Fibroblast of pulmonary artery (primary cell): Measurements from ENCODE around the gene PELI2.

ENCODE experiments used
- DNase-seq: peaks from one replicate; pipeline ENCODE4 v3.0.0-alpha.2; 2010; ENCODE audit warnings: low read depth
- H3K4me3 ChIP-seq: replicated peaks from 2 replicates; pipeline ENCODE4 v1.5.1; 2011; ENCODE audit warnings: low read depth, mild to moderate bottlenecking, control low read depth, low read length, moderate library complexity
- TF ChIP-seq, protein P1 (sequence below): IDR thresholded peaks from 2 replicates; pipeline ENCODE4 v1.5.1; 2011; ENCODE audit warnings: mild to moderate bottlenecking, control low read depth, low read length, inconsistent platforms; ENCODE audit errors: missing control alignments

Gene PELI2

DNA sequence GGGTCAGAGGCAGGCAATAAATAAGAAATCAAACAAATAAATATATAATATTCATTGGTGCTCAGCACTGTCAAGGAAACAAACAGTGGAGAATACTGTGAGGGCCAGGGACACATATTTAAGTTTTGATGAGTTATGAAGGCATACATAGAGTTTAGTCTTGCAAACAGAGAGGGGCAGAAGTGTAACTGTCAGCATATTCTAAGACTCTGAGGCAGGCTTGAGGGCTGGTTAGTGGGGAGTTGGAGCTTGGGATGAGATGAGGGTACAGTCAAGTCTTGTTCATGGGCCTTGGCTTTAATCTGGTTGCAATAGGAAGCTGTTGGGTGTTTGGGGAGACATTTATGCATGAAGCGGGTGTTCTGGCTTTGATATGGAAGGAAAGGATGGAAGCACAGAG is 78.9 kb downstream of the PELI2 start:
- no peak overlapping the region for H3K4me3 ChIP-seq
- TF ChIP-seq, protein P1, sequence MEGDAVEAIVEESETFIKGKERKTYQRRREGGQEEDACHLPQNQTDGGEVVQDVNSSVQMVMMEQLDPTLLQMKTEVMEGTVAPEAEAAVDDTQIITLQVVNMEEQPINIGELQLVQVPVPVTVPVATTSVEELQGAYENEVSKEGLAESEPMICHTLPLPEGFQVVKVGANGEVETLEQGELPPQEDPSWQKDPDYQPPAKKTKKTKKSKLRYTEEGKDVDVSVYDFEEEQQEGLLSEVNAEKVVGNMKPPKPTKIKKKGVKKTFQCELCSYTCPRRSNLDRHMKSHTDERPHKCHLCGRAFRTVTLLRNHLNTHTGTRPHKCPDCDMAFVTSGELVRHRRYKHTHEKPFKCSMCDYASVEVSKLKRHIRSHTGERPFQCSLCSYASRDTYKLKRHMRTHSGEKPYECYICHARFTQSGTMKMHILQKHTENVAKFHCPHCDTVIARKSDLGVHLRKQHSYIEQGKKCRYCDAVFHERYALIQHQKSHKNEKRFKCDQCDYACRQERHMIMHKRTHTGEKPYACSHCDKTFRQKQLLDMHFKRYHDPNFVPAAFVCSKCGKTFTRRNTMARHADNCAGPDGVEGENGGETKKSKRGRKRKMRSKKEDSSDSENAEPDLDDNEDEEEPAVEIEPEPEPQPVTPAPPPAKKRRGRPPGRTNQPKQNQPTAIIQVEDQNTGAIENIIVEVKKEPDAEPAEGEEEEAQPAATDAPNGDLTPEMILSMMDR, result no peak
- no peak for DNase-seq

DNA sequence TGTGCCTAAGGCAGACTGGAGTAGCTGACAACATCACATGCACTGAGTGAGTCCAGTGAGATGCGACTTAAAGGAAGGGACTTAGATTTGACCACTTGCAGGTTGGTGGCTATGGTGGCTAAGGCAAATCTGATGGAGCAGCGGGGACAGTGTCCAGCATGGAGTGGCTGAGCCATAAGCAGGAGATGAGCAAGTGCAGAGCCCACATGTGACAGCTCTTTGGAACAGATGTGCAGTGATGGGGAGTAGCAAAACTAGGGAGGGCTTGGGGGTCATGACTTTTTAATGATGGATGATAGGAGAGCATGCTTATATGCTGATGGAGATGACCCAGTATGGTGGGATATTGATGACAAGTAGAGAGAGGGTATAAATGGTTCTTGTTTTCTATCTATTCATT is 80.2 kb downstream of the PELI2 start:
- TF ChIP-seq, protein P1, result no peak

DNA sequence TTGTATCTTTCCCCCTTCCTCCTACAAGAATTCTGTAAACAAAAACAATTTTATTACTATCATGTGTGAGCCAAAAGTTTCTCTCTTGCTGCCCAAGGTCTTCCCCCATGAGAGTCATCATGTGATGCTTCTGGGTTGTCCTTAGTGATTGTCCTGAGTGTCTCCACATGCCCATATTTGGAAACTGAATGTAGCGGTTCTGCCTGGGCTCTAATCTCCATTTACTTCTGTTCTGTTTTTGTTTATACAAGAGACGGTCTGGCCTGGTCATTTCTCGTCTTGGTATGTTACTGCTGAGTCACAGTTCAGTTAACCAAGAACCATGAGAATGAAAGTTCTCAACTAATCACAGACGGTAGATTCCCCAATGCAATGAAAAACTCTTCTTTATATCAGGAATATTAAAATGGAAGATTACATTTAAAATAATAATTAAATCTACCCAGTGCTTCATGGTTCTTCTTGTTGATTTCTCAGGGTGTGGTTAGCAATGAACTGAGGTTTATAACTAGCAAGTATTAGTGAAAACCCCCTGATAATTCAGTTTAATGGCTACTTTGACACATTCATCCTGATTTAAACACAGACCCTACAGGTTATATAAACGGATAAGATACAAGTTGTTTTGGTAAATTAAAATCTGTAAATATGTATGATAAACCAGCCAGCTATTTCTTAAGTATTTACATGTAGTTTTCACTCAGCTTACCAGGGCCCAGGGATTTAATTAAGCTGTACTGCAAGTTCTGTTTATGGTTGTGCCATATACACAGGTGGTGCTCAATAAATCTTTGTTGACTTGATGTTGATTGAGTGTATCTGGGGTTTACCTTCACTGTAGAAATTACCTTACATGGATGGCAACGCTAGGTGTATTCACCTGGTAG is 81.1 kb downstream of the PELI2 start:
- H3K4me3 ChIP-seq, result no peak overlapping the region
- peak; percentile 99 for DNase-seq
- TF ChIP-seq, protein P1, result no peak

More for the DNA sequence above, 80.2 kb downstream of the PELI2 start:
- no peak overlapping the region for H3K4me3 ChIP-seq
- no peak for DNase-seq

DNA sequence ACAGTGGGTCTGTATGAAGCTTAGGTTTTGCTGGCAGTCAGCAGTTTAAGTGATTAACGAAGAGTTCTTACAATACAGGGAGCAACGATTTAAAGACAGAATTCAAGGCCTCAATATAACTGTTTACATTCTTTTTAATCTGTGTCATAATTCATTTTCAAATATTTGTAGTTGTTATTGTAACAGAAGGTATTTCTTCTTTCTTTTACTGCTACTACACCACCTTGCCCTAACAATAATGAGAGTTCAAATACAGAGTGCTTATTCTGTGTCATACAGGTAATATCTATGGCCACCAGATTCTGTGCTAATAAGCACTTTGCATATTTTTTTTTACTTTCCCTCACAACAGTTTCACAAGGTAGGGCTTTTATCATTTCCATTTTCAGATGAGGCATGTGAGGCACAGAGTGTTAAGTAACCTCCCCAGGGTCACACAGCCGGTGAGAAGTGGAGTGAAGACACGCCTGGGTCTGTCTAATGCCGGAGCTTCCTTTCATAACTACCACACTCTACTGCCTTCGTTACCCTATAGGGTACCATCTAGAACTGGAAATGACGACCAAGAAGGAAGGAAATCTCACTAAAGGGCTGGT is 81.9 kb downstream of the PELI2 start:
- H3K4me3 ChIP-seq, result no peak overlapping the region
- DNase-seq, result peak; percentile 19
- TF ChIP-seq, protein P1, result no peak

DNA sequence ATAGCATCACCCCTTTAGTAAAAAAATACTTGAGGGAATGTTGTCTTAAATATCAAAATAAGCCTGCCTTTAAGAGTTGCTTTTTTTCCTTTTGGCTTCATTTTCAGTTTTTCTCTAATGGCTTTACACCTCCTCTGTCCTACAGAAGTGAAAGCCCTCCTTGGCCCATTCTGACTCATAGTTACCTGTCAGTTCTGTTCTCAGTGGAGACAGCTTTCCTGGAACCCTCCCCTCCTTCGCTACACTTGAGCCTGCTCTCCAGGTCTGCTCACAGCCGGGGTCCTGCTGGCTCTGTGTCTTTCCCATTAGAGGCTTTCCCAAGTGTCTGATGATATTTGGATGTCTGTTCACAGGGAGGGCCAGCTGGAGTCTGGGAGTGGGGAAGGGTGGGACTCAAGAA is 84.0 kb downstream of the PELI2 start:
- no peak overlapping the region for H3K4me3 ChIP-seq
- TF ChIP-seq, protein P1, result no peak
- no peak for DNase-seq

DNA sequence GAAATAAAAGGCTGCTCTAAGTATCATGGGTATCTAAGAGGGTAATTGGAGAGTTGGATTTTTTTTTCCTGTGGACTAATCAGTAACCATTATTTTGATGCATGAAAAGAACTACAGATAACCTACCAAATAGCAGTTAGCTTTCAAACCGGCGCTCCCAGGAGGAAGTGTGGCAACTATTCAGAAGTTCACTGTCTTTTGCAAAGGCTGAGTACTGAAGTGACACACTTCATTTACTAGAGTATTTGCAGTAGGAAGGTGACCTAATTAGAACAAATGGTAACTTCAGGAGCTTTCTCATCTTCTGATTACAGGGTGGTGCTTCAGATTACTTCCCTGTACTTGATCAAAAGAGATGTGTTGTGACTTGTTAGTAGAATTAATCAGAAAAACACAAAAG is 87.7 kb downstream of the PELI2 start:
- TF ChIP-seq, protein P1, result no peak
- no peak for DNase-seq

More for the DNA sequence above, 87.7 kb downstream of the PELI2 start:
- no peak overlapping the region for H3K4me3 ChIP-seq
